Measurements from ENCODE around the gene CERK.

CERK gene

DNA sequence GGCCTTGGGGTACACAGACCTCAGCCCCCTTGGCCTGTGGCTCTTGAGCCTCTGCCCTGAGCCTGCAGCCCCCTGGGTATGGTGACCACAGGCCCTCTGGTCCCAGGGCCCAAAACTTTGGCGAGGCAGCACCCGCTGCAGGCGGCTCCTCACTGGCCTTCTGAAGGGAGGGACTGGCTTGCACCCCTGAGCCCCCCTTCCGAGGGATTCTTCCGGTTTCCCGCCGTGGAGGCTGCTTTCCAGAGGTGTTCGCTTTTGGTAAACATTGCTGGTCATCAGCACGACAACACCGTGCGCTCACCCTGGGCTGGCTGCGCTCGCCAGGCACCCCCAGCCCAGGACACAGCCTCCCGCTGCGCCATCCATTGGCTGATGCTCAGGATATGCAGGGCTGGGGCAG is 75.8 kb downstream of the CERK start:
- Histone ChIP-seq H3K36me3 (ENCODE audit: insufficient read depth, low read depth, low read length) (no peaks in the 10 kb centered on the region), H3K9ac (ENCODE audit: low read depth, low read length) (no peak overlapping the region), H3K9me3 (ENCODE audit: insufficient read depth, low read depth, low read length) (no peaks in the 10 kb centered on the region), H3K4me1 (ENCODE audit: insufficient read depth, low read length) (no peaks in the 10 kb centered on the region), H3K27ac (ENCODE audit: low read length) (no peak overlapping the region), H3K4me3 (ENCODE audit: low read length) (no peak overlapping the region), H3K27me3 (ENCODE audit: insufficient read depth, low read length) (no peaks in the 10 kb centered on the region)

GRCh38 chr22:46661221-46661851 is 76.7 kb downstream of the CERK start:
- Histone ChIP-seq H3K4me3 (ENCODE audit: low read length) (no peak overlapping the region), H3K4me1 (ENCODE audit: insufficient read depth, low read length) (no peaks in the 10 kb centered on the region), H3K27me3 (ENCODE audit: insufficient read depth, low read length) (no peaks in the 10 kb centered on the region), H3K9ac (ENCODE audit: low read depth, low read length) (no peak overlapping the region), H3K27ac (ENCODE audit: low read length) (no peak overlapping the region), H3K9me3 (ENCODE audit: insufficient read depth, low read depth, low read length) (no peaks in the 10 kb centered on the region), H3K36me3 (ENCODE audit: insufficient read depth, low read depth, low read length) (no peaks in the 10 kb centered on the region)

- Histone ChIP-seq H3K4me1 (ENCODE audit: insufficient read depth, low read length) (no peaks in the 10 kb centered on the region), H3K9ac (ENCODE audit: low read depth, low read length) (no peak overlapping the region), H3K9me3 (ENCODE audit: insufficient read depth, low read depth, low read length) (no peaks in the 10 kb centered on the region), H3K27ac (ENCODE audit: low read length) (no peak overlapping the region), H3K4me3 (ENCODE audit: low read length) (no peak overlapping the region), H3K36me3 (ENCODE audit: insufficient read depth, low read depth, low read length) (no peaks in the 10 kb centered on the region), H3K27me3 (ENCODE audit: insufficient read depth, low read length) (no peaks in the 10 kb centered on the region)
These were observed 77.3 kb downstream of the CERK start for GRCh38 chr22:46660604-46661201.

- H3K4me1 ChIP-seq (ENCODE audit: insufficient read depth, low read length) = no peaks in the 10 kb centered on the region
- no peak overlapping the region for H3K4me3 ChIP-seq (ENCODE audit: low read length)
- no peak overlapping the region for H3K9ac ChIP-seq (ENCODE audit: low read depth, low read length)
- H3K27ac ChIP-seq (ENCODE audit: low read length) = no peak overlapping the region
- H3K36me3 ChIP-seq (ENCODE audit: insufficient read depth, low read depth, low read length) = no peaks in the 10 kb centered on the region
- no peaks in the 10 kb centered on the region for H3K27me3 ChIP-seq (ENCODE audit: insufficient read depth, low read length)
- H3K9me3 ChIP-seq (ENCODE audit: insufficient read depth, low read depth, low read length) = no peaks in the 10 kb centered on the region
These were observed 78.3 kb downstream of the CERK start for GRCh38 chr22:46659791-46660186.

- H3K4me3 ChIP-seq (ENCODE audit: low read length) = no peak overlapping the region
- no peak overlapping the region for H3K27ac ChIP-seq (ENCODE audit: low read length)
- no peaks in the 10 kb centered on the region for H3K4me1 ChIP-seq (ENCODE audit: insufficient read depth, low read length)
- no peaks in the 10 kb centered on the region for H3K36me3 ChIP-seq (ENCODE audit: insufficient read depth, low read depth, low read length)
- H3K9me3 ChIP-seq (ENCODE audit: insufficient read depth, low read depth, low read length) = no peaks in the 10 kb centered on the region
- H3K9ac ChIP-seq (ENCODE audit: low read depth, low read length) = no peak overlapping the region
- H3K27me3 ChIP-seq (ENCODE audit: insufficient read depth, low read length) = no peaks in the 10 kb centered on the region
These were observed 78.8 kb downstream of the CERK start for GRCh38 chr22:46659059-46659790.

DNA sequence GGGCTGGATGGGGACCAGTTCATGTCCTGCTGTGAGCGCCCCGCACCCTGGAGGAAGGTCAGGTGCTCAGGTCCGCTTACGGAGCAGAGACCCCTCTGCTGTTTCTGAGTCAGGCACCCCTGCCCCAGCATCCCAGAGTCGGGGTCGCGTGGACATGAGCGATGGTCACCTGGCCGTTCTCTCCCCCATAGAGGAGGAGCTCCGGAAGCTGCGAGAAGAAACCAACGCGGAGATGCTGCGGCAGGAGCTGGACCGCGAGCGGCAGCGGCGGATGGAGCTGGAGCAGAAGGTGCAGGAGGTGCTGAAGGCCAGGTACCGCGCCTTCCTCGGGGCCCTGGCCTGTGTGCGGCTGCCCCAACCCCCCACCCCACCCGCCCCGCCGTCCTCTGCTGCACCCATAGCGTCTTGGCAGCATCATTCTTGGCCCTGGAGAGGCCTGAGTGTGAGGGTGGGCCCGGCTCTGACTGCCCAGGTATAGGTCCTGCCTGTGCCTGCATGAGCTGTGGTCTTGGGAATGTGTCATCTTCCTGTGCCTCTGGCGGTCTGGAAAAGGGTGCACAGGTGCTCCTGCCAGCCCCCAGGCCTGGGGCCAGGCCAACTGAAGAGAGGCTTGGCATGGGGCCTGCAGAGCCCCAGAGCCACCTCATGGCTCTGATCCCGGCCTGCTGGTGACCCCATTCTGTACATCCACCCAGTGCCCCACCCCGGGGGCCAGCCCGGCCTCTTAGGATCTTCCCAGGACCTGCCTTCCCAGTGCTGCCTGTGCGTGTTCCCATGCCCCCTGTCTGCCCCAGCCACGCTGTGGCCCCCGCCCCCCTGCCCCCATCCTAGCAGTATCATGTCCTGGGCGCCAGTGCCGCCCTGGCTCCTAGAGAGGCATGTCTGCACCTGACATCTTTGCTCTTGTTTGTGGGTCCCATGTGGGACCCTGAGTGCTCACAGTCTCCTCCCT is 79.8 kb downstream of the CERK start:
- H3K4me1 ChIP-seq (ENCODE audit: insufficient read depth, low read length) = no peaks in the 10 kb centered on the region
- H3K9me3 ChIP-seq (ENCODE audit: insufficient read depth, low read depth, low read length) = no peaks in the 10 kb centered on the region
- H3K27ac ChIP-seq (ENCODE audit: low read length) = no peak overlapping the region
- no peak overlapping the region for H3K4me3 ChIP-seq (ENCODE audit: low read length)
- no peaks in the 10 kb centered on the region for H3K27me3 ChIP-seq (ENCODE audit: insufficient read depth, low read length)
- H3K9ac ChIP-seq (ENCODE audit: low read depth, low read length) = no peak overlapping the region
- no peaks in the 10 kb centered on the region for H3K36me3 ChIP-seq (ENCODE audit: insufficient read depth, low read depth, low read length)

GRCh38 chr22:46657655-46657953 is 80.4 kb downstream of the CERK start:
- Histone ChIP-seq H3K4me1 (ENCODE audit: insufficient read depth, low read length) (no peaks in the 10 kb centered on the region), H3K27ac (ENCODE audit: low read length) (no peak overlapping the region), H3K9ac (ENCODE audit: low read depth, low read length) (no peak overlapping the region; the same call in 1 of the 2 replicates)

GRCh38 chr22:46656856-46657654 is 81.0 kb downstream of the CERK start:
- no peak overlapping the region for H3K27ac ChIP-seq (ENCODE audit: low read length)
- H3K4me3 ChIP-seq (ENCODE audit: low read length) = no peak overlapping the region
- H3K9me3 ChIP-seq (ENCODE audit: insufficient read depth, low read depth, low read length) = no peaks in the 10 kb centered on the region
- no peaks in the 10 kb centered on the region for H3K27me3 ChIP-seq (ENCODE audit: insufficient read depth, low read length)
- no peak overlapping the region; the same call in 1 of the 2 replicates for H3K9ac ChIP-seq (ENCODE audit: low read depth, low read length)
- H3K36me3 ChIP-seq (ENCODE audit: insufficient read depth, low read depth, low read length) = no peaks in the 10 kb centered on the region
- no peaks in the 10 kb centered on the region for H3K4me1 ChIP-seq (ENCODE audit: insufficient read depth, low read length)

More at GRCh38 chr22:46657655-46657953, 80.4 kb downstream of the CERK start:
- no peaks in the 10 kb centered on the region for H3K27me3 ChIP-seq (ENCODE audit: insufficient read depth, low read length)
- no peaks in the 10 kb centered on the region for H3K36me3 ChIP-seq (ENCODE audit: insufficient read depth, low read depth, low read length)
- no peaks in the 10 kb centered on the region for H3K9me3 ChIP-seq (ENCODE audit: insufficient read depth, low read depth, low read length)
- no peak overlapping the region for H3K4me3 ChIP-seq (ENCODE audit: low read length)

DNA sequence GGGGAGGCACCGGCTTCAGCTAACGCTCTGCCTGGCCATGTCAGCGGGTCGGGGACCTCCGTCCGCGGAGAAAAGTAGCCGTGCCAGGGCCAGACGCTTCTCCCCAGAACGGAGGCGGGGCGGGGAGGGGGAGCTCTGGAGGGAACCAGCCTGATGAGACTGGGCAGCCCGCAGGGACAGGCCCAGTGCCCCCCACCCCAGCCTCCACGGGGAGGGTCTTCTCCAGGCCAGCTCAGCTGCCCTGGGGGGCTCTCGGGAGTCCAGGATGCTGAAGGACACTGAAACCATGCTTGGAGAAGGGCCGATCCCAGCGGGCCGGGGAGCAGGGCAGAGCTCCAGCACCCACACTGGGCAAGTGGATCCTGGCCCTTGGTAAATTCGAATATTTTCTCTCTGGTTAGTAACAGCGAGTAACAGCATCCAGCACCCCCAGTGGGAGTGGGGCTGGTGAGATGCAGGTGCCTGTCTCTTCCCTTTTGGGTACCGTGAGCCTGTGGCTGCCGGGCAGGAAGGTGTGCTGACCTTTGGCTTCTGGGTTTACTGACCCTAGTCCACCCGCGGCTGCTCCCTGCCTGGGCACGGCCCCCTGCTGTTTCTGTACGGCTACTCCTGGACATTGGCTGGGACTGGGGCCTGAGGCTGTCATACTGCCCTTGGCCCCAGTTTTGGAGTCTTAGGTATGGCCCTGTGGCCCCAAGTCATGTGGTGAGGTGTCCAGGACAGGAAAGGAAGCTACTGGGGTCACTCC is 82.0 kb downstream of the CERK start:
- no peak overlapping the region for H3K27ac ChIP-seq (ENCODE audit: low read length)
- no peaks in the 10 kb centered on the region for H3K9me3 ChIP-seq (ENCODE audit: insufficient read depth, low read depth, low read length)
- no peak overlapping the region for H3K9ac ChIP-seq (ENCODE audit: low read depth, low read length)
- no peak overlapping the region for H3K4me3 ChIP-seq (ENCODE audit: low read length)
- no peaks in the 10 kb centered on the region for H3K27me3 ChIP-seq (ENCODE audit: insufficient read depth, low read length)
- H3K4me1 ChIP-seq (ENCODE audit: insufficient read depth, low read length) = no peaks in the 10 kb centered on the region
- no peaks in the 10 kb centered on the region for H3K36me3 ChIP-seq (ENCODE audit: insufficient read depth, low read depth, low read length)

DNA sequence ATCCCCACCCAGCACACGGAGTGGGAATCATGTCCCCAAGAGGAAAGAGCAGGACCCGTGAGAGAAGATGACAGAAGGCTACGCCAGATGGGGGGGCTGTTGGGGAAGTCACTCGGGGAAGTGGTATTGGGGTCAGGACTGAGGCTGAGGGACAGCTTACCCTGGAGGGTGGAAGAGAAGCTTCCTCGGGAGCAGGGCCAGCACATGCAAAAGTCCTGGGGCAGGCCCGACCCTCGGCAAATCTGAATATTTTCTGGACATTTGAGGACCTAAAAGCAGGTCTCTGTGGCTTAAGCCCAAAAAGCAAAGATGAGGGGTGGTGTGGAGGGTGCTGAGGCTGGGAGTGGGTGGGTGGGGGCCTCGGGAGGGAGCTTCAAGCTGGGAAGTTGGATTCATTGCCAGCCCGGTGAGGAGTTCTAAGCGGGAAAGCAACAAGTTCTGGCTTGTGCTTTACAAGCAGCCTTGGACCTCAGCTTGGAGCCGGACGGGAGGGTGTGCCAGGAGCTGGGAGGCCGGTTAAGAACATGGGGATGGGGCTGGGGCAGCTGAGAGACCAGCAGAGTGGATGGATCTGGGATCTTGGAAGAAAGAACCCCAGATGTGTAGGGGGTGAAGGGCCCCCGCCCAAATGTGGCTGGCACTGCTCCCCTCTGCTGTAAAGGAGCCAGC is 83.0 kb downstream of the CERK start:
- H3K4me1 ChIP-seq (ENCODE audit: insufficient read depth, low read length) = no peaks in the 10 kb centered on the region

More for the DNA sequence above, 83.0 kb downstream of the CERK start:
- no peak overlapping the region for H3K9ac ChIP-seq (ENCODE audit: low read depth, low read length)
- H3K9me3 ChIP-seq (ENCODE audit: insufficient read depth, low read depth, low read length) = no peaks in the 10 kb centered on the region
- no peak overlapping the region for H3K4me3 ChIP-seq (ENCODE audit: low read length)
- H3K36me3 ChIP-seq (ENCODE audit: insufficient read depth, low read depth, low read length) = no peaks in the 10 kb centered on the region
- no peaks in the 10 kb centered on the region for H3K27me3 ChIP-seq (ENCODE audit: insufficient read depth, low read length)
- H3K27ac ChIP-seq (ENCODE audit: low read length) = no peak overlapping the region

Data from iPS-20b (cell line).